ENCODE measurements around the gene FOXN4.

The FOXN4 gene

GRCh38 chr12:109279525-109279924 is 29.6 kb downstream of the FOXN4 start:
- CTCF ChIA-PET = no interaction called here
- TF ChIP-seq, protein P1, sequence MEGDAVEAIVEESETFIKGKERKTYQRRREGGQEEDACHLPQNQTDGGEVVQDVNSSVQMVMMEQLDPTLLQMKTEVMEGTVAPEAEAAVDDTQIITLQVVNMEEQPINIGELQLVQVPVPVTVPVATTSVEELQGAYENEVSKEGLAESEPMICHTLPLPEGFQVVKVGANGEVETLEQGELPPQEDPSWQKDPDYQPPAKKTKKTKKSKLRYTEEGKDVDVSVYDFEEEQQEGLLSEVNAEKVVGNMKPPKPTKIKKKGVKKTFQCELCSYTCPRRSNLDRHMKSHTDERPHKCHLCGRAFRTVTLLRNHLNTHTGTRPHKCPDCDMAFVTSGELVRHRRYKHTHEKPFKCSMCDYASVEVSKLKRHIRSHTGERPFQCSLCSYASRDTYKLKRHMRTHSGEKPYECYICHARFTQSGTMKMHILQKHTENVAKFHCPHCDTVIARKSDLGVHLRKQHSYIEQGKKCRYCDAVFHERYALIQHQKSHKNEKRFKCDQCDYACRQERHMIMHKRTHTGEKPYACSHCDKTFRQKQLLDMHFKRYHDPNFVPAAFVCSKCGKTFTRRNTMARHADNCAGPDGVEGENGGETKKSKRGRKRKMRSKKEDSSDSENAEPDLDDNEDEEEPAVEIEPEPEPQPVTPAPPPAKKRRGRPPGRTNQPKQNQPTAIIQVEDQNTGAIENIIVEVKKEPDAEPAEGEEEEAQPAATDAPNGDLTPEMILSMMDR (IDR thresholded peaks at IDR 0.05; ENCODE audit: control extremely low read depth, extremely low read depth, low read depth, missing control alignments) = no peak
- POLR2A ChIA-PET = no interaction called here
- DNase-seq (ENCODE audit: extremely low spot score) = no peak

- TF ChIP-seq, protein P1 (IDR thresholded peaks at IDR 0.05; ENCODE audit: control extremely low read depth, extremely low read depth, low read depth, missing control alignments) = no peak
- ChIA-PET CTCF (interaction anchor here (1.4 kb wide), 1 partner anchor 15 kb away, joined by 6 read pairs; no protein-coding TSS in a partner anchor), POLR2A (no interaction called here)
- DNase-seq (ENCODE audit: extremely low spot score) = no peak
Measured at GRCh38 chr12:109278912-109279311, 30.2 kb downstream of the FOXN4 start.

DNA sequence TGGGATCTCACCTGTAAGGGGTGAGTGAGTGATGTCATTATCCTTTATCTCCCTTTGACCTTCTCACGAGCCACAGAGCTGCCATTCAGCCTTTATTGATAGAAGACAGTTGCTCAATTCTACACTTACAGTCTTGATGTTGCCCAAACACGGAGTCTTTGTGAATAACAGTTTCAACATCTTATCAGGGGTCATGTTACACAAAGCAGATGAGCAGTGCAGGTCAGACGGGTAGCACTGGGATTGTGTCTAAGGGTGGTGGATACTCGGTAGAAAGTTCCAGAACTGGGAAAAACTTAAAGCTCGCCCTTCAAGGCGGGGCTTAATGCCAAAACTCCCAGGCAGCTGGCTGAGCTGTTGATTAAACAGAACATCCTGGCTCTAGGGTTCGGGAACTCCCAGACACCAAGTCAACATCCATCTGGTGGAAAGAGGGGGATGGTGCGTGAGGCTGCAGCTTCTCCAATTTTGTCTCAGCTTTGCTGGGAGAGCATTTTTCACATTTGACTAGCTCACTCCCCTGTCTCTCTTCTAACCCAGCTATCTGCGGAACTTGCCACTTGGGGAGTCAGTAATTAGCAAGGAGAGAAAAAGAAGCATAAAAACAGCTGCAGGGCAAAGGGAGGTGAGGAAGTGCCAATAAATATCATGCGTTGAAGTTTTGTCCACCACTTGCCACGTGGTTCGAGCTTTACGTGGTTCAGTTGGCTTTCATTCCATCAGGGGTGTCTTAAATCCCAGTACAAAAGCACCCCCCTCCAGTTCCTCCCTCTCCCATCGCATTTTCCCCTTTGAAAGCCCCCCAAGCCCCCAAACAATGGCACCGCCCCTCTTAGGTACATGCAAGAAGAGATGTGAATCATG is 31.0 kb downstream of the FOXN4 start:
- CTCF ChIA-PET = interaction anchor here (1.0 to 1.4 kb wide), 2 partner anchors 14 to 18 kb away, joined by 3 to 6 read pairs; no protein-coding TSS in a partner anchor
- TF ChIP-seq, protein P1 (IDR thresholded peaks at IDR 0.05; ENCODE audit: control extremely low read depth, extremely low read depth, low read depth, missing control alignments) = no peak
- POLR2A ChIA-PET = no interaction called here
- no peak for DNase-seq (ENCODE audit: extremely low spot score)

DNA sequence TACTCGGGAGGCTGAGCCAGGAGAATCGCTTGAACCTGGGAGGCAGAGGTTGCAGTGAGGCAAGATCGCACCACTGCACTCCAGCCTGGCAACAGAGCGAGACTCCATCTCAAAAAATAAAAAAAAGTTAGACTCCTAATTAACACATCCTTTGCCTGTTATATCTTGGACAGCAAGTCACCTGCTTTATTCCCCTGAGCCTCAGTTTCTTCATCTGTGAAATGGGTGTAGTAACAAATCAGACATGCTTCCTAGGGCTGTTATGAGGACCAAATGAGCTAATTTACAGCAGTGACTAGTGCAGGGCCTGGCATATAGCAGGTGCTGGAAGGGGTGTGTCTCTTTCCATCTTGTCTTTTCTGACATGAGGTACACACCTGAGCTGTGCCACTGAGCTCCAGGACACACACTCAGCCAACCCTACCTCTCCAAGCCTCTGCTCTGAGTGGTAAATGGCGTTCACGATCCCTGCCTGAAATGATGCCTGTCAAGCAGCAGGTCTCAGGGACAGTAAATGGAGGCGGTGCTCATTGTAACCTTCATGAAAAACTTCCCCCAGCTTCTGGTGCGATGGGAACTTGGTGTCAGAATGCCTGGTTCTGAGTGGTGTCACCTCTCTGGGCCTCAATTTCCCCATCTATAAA is 31.7 kb downstream of the FOXN4 start:
- TF ChIP-seq, protein P1 (IDR thresholded peaks at IDR 0.05; ENCODE audit: control extremely low read depth, extremely low read depth, low read depth, missing control alignments) = no peak
- ChIA-PET CTCF (interaction anchor here (1.0 to 1.4 kb wide), 2 partner anchors 13 to 17 kb away, joined by 3 to 6 read pairs; no protein-coding TSS in a partner anchor), POLR2A (no interaction called here)

DNA sequence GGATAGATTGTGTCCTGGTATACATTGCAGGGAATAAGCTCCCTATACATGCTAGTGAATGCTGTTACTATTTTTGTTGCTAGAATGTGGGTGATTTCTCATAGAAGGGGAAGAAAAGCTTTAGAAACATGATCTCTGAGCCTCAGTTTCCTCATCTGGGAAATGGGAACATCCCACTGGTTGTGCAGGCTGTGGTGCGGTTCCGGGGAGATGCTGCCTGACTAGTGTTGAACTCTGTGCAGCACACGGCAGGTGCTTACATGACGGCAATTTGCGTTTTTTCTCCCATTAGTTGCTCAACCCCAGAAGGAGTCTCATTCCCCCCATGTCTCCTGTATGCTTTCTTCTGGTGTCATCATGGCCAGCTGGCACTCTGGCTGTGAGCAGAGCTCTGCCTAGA is 32.9 kb downstream of the FOXN4 start:
- TF ChIP-seq, protein P1 (IDR thresholded peaks at IDR 0.05; ENCODE audit: control extremely low read depth, extremely low read depth, low read depth, missing control alignments) = no peak
- DNase-seq (ENCODE audit: extremely low spot score) = no peak
- ChIA-PET CTCF (interaction anchor here (3.2 kb wide), 1 partner anchor 12 kb away, joined by 10 read pairs; no protein-coding TSS in a partner anchor), POLR2A (no interaction called here)

More for the DNA sequence above, 31.7 kb downstream of the FOXN4 start:
- DNase-seq (ENCODE audit: extremely low spot score) = no peak

DNA sequence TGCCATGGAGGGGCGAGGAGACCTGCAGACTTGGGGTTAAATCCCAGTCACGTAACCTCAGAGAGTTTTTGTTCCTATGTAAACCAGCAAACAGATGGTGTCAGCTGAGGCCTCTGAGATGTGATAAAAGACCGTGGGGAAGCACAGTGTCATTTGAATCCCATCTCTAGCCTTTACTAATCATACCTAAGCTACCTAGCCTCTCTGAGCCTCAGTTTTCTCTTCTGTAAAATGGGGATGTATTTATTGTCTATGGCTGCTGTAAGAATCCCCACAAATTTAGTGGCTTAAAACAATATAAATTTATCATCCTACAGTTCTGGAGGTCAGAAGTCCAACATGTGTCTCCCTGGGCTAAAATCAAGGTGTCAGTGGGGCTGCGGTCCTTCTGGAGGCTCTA is 33.9 kb downstream of the FOXN4 start:
- POLR2A ChIA-PET = no interaction called here
- TF ChIP-seq, protein P1 (IDR thresholded peaks at IDR 0.05; ENCODE audit: control extremely low read depth, extremely low read depth, low read depth, missing control alignments) = no peak
- CTCF ChIA-PET = interaction anchor here (3.2 kb wide), 1 partner anchor 11 kb away, joined by 10 read pairs; no protein-coding TSS in a partner anchor
- DNase-seq (ENCODE audit: extremely low spot score) = no peak
